GM18517 (cell line): ENCODE measurements around the gene FLYWCH1.
A peak's percentile ranks its signal among the peaks of the same experiment; 100 is the strongest.

ENCODE experiments used
- ATAC-seq: cut with Tn5 transposase; IDR thresholded peaks from one replicate; pipeline ENCODE4 v1.9.1; 2021; ENCODE audit warnings: mild to moderate bottlenecking, moderate library complexity; ENCODE audit not compliant: unreplicated experiment

Gene FLYWCH1

DNA sequence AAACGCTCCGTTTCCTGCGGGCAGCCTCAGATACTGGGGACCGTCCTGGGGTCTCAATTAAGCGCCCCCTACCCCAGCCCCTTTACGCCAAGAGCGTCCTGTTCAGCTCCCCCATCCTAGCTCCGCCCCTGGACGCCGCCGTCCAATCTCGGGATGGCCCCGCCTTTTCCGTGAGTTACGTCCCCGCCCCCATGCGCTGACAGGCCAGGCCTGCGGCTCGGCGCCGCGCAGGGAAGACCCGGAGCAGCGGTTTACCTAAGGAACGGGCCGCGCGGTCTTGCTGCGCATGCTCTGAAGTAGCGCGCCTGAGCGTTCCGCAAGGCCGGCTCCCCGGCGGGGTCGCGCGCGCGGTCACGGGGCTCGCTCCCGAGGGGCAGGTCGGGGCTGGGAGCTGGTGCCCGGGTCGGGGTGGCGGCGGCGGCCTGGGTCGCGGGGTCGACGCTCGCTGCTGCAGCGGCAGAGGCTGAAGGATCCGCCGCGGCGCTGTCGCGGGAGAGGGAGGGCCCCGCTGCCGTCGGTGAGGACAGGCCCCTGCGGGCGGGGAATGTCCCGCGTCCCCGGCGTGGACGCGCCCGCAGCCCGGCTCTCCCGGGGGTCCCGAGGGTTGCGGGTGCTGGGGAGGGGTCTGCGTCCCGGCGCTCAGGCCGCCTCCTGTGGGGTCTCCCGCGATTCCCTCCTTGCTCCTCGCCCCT is at the start of gene FLYWCH1:
Gene FLYWCH1 (plus strand): TSS at position 294 of the 692 bp plus-strand sequence. CDS start 17,755 bp downstream, outside the sequence.
- peak; percentile 72 for ATAC-seq

GRCh38 chr16:2865651-2866050 is 46.1 kb upstream of the FLYWCH1 start:
- ATAC-seq = no peak

DNA sequence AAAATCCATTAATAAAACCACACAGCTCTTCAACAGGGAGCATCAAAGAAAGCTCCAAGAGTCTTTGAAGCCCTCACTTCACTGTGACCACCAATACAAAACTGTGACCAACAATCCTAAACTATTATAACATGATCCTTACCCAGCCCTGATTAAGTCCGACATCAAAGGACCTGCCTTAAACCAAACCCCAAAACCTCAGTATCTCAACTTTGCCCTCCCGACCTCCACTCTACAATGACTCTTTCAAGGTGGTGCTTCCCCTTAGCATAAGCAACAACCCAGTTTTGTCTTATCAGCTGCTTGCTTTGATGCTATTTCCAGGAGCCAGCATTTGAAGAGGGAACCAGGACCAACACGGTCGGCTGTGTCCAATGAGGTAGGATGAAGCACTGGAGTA is 45.3 kb upstream of the FLYWCH1 start:
- no peak for ATAC-seq

GRCh38 chr16:2867661-2867986 is 44.1 kb upstream of the FLYWCH1 start:
- no peak for ATAC-seq

DNA sequence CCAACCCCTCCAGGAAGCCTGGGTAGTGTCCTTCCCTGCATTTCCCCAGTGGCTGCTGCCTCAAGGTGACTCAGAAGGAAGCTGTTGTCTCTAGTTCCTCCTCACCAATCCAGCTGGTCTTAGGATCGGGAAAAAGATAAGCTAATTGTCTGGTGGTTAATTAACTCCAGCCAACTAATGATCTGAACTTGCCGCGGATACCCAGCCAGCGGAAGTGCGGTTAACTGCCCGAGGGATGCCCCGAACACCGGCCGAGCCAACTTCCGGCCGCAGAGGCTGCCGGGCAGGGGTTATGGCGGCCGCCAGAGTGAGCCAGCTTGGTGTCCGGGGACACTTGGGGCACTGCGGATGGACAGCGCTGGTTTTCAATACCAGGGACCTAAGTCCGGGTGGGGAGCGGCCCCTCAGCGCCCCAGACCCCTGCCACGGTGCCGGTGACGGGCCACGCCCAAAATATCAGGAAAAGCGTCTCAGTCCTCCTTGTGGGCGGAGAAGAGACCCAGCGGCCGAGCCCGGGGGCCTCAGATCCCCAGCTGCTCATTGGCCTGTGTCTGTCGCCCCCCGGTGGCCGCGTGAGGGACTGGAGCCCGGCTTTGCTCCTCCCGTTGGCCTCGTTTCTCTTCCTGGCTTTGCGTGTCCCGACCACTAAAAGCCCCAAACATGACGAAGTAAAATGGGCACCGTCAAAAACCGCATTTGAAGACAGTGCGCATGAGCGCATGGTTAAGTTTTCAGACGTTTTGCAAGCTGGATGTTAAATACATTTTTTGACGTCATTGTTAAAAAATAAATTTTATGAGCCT is 43.5 kb upstream of the FLYWCH1 start:
- ATAC-seq = peak; percentile 87

- no peak for ATAC-seq
These were observed 39.8 kb upstream of the FLYWCH1 start for GRCh38 chr16:2871926-2872325.

GRCh38 chr16:2874032-2874911 is 37.5 kb upstream of the FLYWCH1 start:
- ATAC-seq = no peak

DNA sequence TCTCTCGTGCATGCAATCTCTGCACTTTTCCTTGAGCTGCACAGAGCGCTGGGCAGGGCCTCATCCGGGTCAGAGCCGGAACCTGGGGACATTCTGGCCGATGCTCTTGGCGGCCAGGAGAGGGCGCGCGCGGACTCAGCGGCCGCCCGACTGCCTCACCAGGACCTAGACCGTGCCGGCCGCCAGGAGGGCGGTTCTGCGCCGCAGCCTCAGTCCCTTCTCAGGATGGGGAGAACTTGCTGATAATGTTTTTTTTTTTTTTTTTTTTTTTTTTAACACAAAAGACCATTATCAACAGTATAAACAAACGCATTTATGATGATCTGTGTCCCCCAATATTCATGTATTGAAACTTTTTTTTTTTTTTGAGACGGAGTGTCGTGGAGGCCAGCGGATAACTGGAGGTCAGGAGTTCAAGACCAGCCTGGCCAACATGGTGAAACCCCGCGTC is 36.8 kb upstream of the FLYWCH1 start:
- ATAC-seq = no peak

- no peak for ATAC-seq
These were observed 31.8 kb upstream of the FLYWCH1 start for GRCh38 chr16:2879854-2880508.

- ATAC-seq = no peak
These were observed 29.7 kb upstream of the FLYWCH1 start for GRCh38 chr16:2881783-2882649.

GRCh38 chr16:2882650-2883457 is 28.9 kb upstream of the FLYWCH1 start, which contains the start of gene FLYWCH2:
FLYWCH2 (plus strand) TSS chr16:2883215; CDS start chr16:2896450, 13,235 bp downstream.
- peak; percentile 81 for ATAC-seq

DNA sequence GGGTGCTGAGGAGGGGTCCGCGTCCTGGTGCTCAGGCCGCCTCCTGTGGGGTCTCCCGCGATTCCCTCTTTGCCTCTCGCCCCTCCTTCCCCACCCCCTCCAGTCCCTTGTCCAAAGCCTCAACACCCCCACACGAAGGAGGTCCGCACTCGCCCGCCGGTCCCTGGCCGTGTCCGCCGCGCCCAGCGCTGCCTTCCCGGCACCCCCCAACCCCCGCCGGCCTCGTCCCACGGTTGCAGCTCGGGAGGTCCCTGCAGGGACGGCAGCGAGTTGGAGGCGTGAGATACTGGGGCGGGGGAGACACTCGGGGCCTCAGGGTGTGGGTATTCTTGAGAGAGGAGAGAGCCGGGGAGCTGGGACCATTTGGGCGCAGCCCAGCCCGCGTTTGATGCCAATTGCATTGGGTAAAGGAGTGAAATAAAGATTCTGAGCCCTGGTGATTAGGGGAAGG is 28.2 kb upstream of the FLYWCH1 start:
- ATAC-seq = no peak

- ATAC-seq = no peak
These were observed 27.7 kb upstream of the FLYWCH1 start for GRCh38 chr16:2884041-2884451.

- ATAC-seq = no peak
These were observed 17.5 kb upstream of the FLYWCH1 start for GRCh38 chr16:2894231-2894630.

GRCh38 chr16:2895813-2896212 is 15.9 kb upstream of the FLYWCH1 start:
- no peak for ATAC-seq

- ATAC-seq = no peak
These were observed 15.2 kb upstream of the FLYWCH1 start for GRCh38 chr16:2896480-2897010.

DNA sequence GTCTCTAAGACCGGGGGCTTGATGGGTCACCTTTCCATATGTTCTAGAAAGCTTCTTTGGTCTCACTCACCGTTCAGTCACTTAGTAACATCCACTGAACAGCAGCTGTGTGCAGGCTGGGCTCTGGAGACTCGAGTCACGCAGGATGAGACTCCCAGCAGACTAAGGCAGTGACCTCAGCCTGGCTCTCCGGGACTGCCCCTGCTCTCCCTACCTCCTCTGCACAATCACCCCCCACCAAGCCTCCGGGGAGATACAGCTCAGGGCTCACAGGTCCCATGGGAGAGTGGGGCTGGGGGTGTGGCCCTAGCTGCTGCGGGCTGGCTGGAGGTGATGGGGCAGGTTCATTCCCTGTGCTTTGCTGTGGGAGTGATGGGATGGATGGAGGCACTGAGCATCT is 14.6 kb upstream of the FLYWCH1 start:
- ATAC-seq = no peak

DNA sequence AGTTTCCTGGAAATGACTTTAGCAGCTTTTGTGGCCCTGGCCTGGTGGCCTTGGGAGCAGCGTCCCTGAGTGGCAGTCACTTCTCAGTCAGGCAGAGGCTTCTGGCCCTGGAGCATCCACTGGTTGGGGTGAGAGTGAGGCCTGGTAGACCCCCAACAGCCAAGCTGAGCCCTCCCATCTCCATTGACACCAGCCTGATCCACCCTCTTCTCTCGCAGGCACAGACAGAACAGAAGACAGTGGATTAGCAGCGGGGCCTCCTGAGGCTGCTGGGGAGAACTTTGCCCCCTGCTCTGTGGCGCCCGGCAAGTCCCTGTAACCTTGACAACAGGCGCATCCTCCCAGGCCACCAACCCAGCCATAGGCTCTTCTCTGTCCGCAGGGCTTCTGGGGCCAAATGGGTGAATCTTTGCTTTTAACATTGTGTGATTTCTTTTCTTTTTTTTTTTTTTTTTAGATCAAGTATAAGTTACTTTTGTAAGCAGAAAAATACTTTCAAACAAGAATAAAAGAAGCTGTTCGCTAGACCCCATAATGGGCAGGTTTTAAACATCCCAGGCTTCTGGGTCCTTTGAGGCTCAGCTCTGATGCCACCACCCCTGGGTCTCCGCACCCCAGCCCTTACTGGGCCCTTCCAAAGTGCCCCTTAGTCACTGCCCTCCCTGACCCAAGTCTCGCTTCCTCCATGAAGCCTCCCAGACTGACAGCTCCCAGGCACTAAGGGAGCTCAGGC is 12.7 kb upstream of the FLYWCH1 start:
- ATAC-seq = no peak
